HepG2 (cell line): ENCODE measurements around the gene RDM1. TPM values are rescaled to one million over a fixed set of nuclear protein-coding genes. Genes with fewer than 3 reads are reported as not detected.

Experiments
- ATAC-seq: fragments of 200-7000 bp; cut with Tn5 transposase; 3 replicates; pipeline ENCODE4 v1.9.1; 2020; ENCODE audit warnings: mild to moderate bottlenecking, moderate library complexity
- BruUV-seq: library from RNA; stranded (reverse); fragments of 400-500 nt; replicated peaks from 2 replicates; lab custom pipeline; 2021; lab: Mats Ljungman, UMichigan
- CTCF ChIA-PET: fragments of 300-600 bp; formaldehyde crosslinking; extraction: SDS; loops from one replicate; lab custom pipeline; 2021; ENCODE audit warnings: low total read pairs, inconsistent platforms, low intra/inter-chr PET ratio; lab: Yijun Ruan, JAX
- POLR2A ChIA-PET: fragments of 350-600 bp; sonication (Branson Sonifier 250); formaldehyde crosslinking; loops from one replicate; lab custom pipeline; 2020; ENCODE audit warnings: antibody characterized with exemption, inconsistent platforms; lab: Yijun Ruan, JAX
- DNase-seq: peaks from one replicate; pipeline ENCODE4 v3.0.0-alpha.2; 2015; ENCODE audit warnings: low spot score
- FAIRE-seq: peaks from 3 replicates; lab custom pipeline; 2011; peaks lifted over from hg19 to GRCh38; lab: Jason Lieb, UNC
- H2AFZ ChIP-seq: one replicate; pipeline ENCODE4 v1.6.1; 2011; ENCODE audit warnings: low read length, inconsistent platforms
- H3K27ac ChIP-seq: fragments of 300-600 bp; 3 replicates; pipeline ENCODE4 v1.8.0; 2011; ENCODE audit warnings: mixed run types, mild to moderate bottlenecking, mixed read lengths, low read length, inconsistent platforms; ENCODE audit not compliant: insufficient read depth; ENCODE audit errors: extremely low read length
- H3K27me3 ChIP-seq, 2 experiments: fragments of 200-600 bp in 1 of 2; 2 replicates in 1 of 2; 3 replicates in 1 of 2; pipeline versions ENCODE4 v1.6.0 to v1.8.0; 2011; ENCODE audit warnings: low read length in 2 of 2, mild to moderate bottlenecking in 2 of 2, moderate library complexity in 2 of 2, inconsistent platforms in 1 of 2; ENCODE audit not compliant: insufficient read depth in 2 of 2, control insufficient read depth in 1 of 2
- H3K36me3 ChIP-seq, 2 experiments: fragments of 200-600 bp in 1 of 2; replicated peaks in 1 of 2; 2 replicates in 1 of 2; 3 replicates in 1 of 2; pipeline versions ENCODE4 v1.5.1 to v1.8.0; 2011; ENCODE audit warnings: low read length in 2 of 2, inconsistent platforms in 1 of 2; ENCODE audit not compliant: insufficient read depth in 2 of 2, control insufficient read depth in 1 of 2
- H3K4me1 ChIP-seq: 2 replicates; pipeline ENCODE4 v1.5.1; 2012; ENCODE audit warnings: low read length, inconsistent platforms; ENCODE audit not compliant: insufficient read depth
- H3K4me2 ChIP-seq: 2 replicates; pipeline ENCODE4 v1.6.0; 2011; ENCODE audit warnings: low read depth, low read length, inconsistent platforms
- H3K4me3 ChIP-seq, 3 experiments: fragments of 200-600 bp in 1 of 3; sonication (generic), shearing (Covaris generic) in 1 of 3; replicated peaks in 1 of 3; 2 replicates each; pipeline ENCODE4 v1.5.1; 2011 to 2016; ENCODE audit warnings: low read length in 3 of 3, inconsistent platforms in 2 of 3, low read depth in 2 of 3, mild to moderate bottlenecking in 2 of 3, control low read depth in 1 of 3, mixed read lengths in 1 of 3; ENCODE audit not compliant: insufficient read depth in 1 of 3
- H3K79me2 ChIP-seq: one replicate; pipeline ENCODE4 v1.6.1; 2011; ENCODE audit warnings: low read length, inconsistent platforms; ENCODE audit not compliant: insufficient read depth
- H3K9ac ChIP-seq: 2 replicates; pipeline ENCODE4 v1.6.0; 2011; ENCODE audit warnings: mild to moderate bottlenecking, low read depth, low read length, inconsistent platforms; ENCODE audit not compliant: insufficient read depth
- H3K9me3 ChIP-seq: 2 replicates; pipeline ENCODE4 v1.5.1; 2012; ENCODE audit warnings: mild to moderate bottlenecking, low read length
- H4K20me1 ChIP-seq: 2 replicates; pipeline ENCODE4 v1.6.0; 2011; ENCODE audit warnings: inconsistent platforms, mild to moderate bottlenecking, low read length, moderate library complexity; ENCODE audit not compliant: insufficient read depth
- CCDC6 ChIP-seq: sonication (generic); formaldehyde crosslinking; IDR thresholded peaks from 2 replicates; pipeline ENCODE4 v1.8.1; 2022; ENCODE audit warnings: mild to moderate bottlenecking, missing genetic modification reagents, moderate library complexity
- ELF3 ChIP-seq: IDR thresholded peaks from 2 replicates; pipeline ENCODE4 v1.6.1; 2016; ENCODE audit warnings: missing genetic modification reagents, missing compliant biosample characterization
- FOXK1 ChIP-seq: sonication (generic); formaldehyde crosslinking; IDR thresholded peaks from 2 replicates; pipeline ENCODE4 v1.4.0; 2020; ENCODE audit warnings: low read depth, missing genetic modification reagents, borderline replicate concordance
- HOXA3 ChIP-seq: sonication (generic); formaldehyde crosslinking; IDR thresholded peaks from 2 replicates; pipeline ENCODE4 v1.5.0; 2020; ENCODE audit warnings: missing genetic modification reagents
- PHF8 ChIP-seq: sonication (generic); formaldehyde crosslinking; IDR thresholded peaks from 2 replicates; pipeline ENCODE4 v1.5.0; 2020; ENCODE audit warnings: missing genetic modification reagents
- PLRG1 ChIP-seq: fragments of 450-650 bp; conservative IDR thresholded peaks from 2 replicates; pipeline ENCODE4 v1.6.1; 2016
- RBFOX2 ChIP-seq: fragments of 200-400 bp; formaldehyde crosslinking; IDR thresholded peaks from 2 replicates; pipeline ENCODE4 v1.6.1; 2017; ENCODE audit warnings: low read depth, mild to moderate bottlenecking, low read length
- SNAPC2 ChIP-seq: sonication (generic); formaldehyde crosslinking; IDR thresholded peaks from 2 replicates; pipeline ENCODE4 v1.8.1; 2022; ENCODE audit warnings: mild to moderate bottlenecking, missing genetic modification reagents
- SSRP1 ChIP-seq: IDR thresholded peaks from 2 replicates; pipeline ENCODE4 v1.6.1; 2016; ENCODE audit warnings: control low read depth
- TCF7L2 ChIP-seq: IDR thresholded peaks from 2 replicates; pipeline ENCODE4 v1.6.1; 2011; ENCODE audit warnings: mild to moderate bottlenecking, low read depth, low read length, moderate library complexity
- XBP1 ChIP-seq: sonication (generic); formaldehyde crosslinking; IDR thresholded peaks from 2 replicates; pipeline ENCODE4 v1.5.0; 2020; ENCODE audit warnings: missing genetic modification reagents
- ZNF17 ChIP-seq: sonication (generic); formaldehyde crosslinking; IDR thresholded peaks from 2 replicates; pipeline ENCODE4 v1.5.0; 2020; ENCODE audit warnings: mild to moderate bottlenecking, missing genetic modification reagents
- ZNF720 ChIP-seq: sonication (generic); formaldehyde crosslinking; IDR thresholded peaks from 2 replicates; pipeline ENCODE4 v1.4.0; 2020; ENCODE audit warnings: missing genetic modification reagents
- WGBS: methylation state at CpG from one replicate; pipeline ENCODE4 v1.1.6; 2017; ENCODE audit warnings: low lambda C conversion rate; 5-methylcytosine and 5-hydroxymethylcytosine counted together
- in situ Hi-C: cut with HindIII; loops from 2 replicates; pipeline ENCODE4 v1.10.0; 2017; ENCODE audit warnings: low pct_unique_long_range_greater_than_20kb; ENCODE audit not compliant: extremely low pct_ligation_motif_present
- intact Hi-C: fragments of 100-400 bp; cut with micrococcal nuclease; formaldehyde crosslinking; loops from one replicate; pipeline ENCODE4 v1.10.0; 2022; ENCODE audit not compliant: unreplicated experiment
- polyA plus RNA-seq, 8 experiments: library from polyadenylated mRNA; depleted of rRNA in 3 of 8; stranded (reverse) in 7 of 8; unstranded in 1 of 8; fragments of >200 nt; fragmentation: Illumina TruSeq in 4 of 8; extraction: Trizol in 4 of 8; gene quantifications; 2 replicates each; pipeline versions ENCODE4 v1.2.1 to v1.2.3, GENCODE V29; 2011 to 2016; ENCODE audit warnings: low read depth in 4 of 8, missing spikeins in 1 of 8, mixed read lengths in 1 of 8; ENCODE audit not compliant: insufficient read depth in 1 of 8
- total RNA-seq, 5 experiments: library from RNA; depleted of rRNA; stranded (reverse); fragments of >200 nt; fragmentation: Illumina TruSeq; extraction: Trizol; gene quantifications; 2 replicates each; pipeline ENCODE4 v1.2.3, GENCODE V29; 2016; ENCODE audit warnings: low read depth in 1 of 5
- TF ChIP-seq, protein P1 (sequence below): sonication (generic); formaldehyde crosslinking; IDR thresholded peaks from 2 replicates; pipeline ENCODE4 v1.4.0; 2020; ENCODE audit warnings: missing genetic modification reagents, borderline replicate concordance
- TF ChIP-seq, protein P2 (sequence below): sonication (generic); formaldehyde crosslinking; conservative IDR thresholded peaks from 2 replicates; pipeline ENCODE4 v1.5.0; 2020; ENCODE audit warnings: missing genetic modification reagents
- TF ChIP-seq, protein P3 (sequence below): IDR thresholded peaks from 2 replicates; pipeline ENCODE4 v1.6.1; 2016
- TF ChIP-seq, protein P4 (sequence below): sonication (generic); formaldehyde crosslinking; IDR thresholded peaks from 2 replicates; pipeline ENCODE4 v1.4.0; 2020; ENCODE audit warnings: missing genetic modification reagents

The RDM1 gene
- total and polyA plus RNA-seq, 2 of the 13 experiments (the other 11 are each of a cell fraction or from before 2014, with no cell fraction given) = 0.28 to 0.40 TPM

DNA sequence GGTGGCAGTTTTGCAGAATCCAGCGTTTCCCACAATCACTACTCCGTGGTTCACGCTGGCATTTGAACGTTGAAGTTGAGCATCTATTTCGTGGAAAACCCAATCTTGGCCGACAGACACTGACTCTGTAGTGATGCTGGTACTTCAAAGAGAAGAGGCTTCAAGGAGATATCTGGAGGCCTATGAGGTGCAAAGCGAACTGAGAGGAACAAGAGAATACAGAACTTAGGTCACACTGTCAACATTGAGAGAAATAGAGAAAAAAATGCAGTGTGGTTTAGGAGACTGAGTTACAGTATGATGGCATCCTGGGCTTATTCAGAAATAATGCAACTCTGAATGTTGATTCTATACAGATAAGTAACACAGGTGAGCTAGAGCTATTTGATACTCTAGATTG lies 34.7 kb upstream of the RDM1 start:
- ATAC-seq = no peak
- ChIA-PET CTCF (no interaction called here), POLR2A (no interaction called here)
- Histone ChIP-seq H3K4me1 (peaks cover 24% of the 10 kb centered on the region), H3K9ac (no peak overlapping the region), H3K9me3 (no peaks in the 10 kb centered on the region), H2AFZ (peak overlapping the region; percentile 68), H3K36me3 (no peaks in the 10 kb centered on the region), H3K4me3 (no peak overlapping the region), H4K20me1 (no peaks in the 10 kb centered on the region), H3K27me3 (no peaks in the 10 kb centered on the region), H3K4me2 (no peak overlapping the region), H3K79me2 (no peaks in the 10 kb centered on the region), H3K27ac (no peak overlapping the region)
- TF ChIP-seq ELF3 (CRISPR knock-in tag) (no peak), CCDC6 (CRISPR knock-in tag) (no peak), ZNF720 (CRISPR knock-in tag) (no peak), HOXA3 (CRISPR knock-in tag) (no peak), FOXK1 (CRISPR knock-in tag) (no peak), SNAPC2 (no peak), SSRP1 (CRISPR knock-in tag) (no peak), RBFOX2 (no peak), PLRG1 (no peak), PHF8 (CRISPR knock-in tag) (no peak), TCF7L2 (no peak), XBP1 (CRISPR knock-in tag) (no peak), ZNF17 (CRISPR knock-in tag) (no peak)
- TF ChIP-seq, protein P1, sequence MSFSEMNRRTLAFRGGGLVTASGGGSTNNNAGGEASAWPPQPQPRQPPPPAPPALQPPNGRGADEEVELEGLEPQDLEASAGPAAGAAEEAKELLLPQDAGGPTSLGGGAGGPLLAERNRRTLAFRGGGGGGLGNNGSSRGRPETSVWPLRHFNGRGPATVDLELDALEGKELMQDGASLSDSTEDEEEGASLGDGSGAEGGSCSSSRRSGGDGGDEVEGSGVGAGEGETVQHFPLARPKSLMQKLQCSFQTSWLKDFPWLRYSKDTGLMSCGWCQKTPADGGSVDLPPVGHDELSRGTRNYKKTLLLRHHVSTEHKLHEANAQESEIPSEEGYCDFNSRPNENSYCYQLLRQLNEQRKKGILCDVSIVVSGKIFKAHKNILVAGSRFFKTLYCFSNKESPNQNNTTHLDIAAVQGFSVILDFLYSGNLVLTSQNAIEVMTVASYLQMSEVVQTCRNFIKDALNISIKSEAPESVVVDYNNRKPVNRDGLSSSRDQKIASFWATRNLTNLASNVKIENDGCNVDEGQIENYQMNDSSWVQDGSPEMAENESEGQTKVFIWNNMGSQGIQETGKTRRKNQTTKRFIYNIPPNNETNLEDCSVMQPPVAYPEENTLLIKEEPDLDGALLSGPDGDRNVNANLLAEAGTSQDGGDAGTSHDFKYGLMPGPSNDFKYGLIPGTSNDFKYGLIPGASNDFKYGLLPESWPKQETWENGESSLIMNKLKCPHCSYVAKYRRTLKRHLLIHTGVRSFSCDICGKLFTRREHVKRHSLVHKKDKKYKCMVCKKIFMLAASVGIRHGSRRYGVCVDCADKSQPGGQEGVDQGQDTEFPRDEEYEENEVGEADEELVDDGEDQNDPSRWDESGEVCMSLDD (CRISPR knock-in tag) = no peak
- TF ChIP-seq, protein P2, sequence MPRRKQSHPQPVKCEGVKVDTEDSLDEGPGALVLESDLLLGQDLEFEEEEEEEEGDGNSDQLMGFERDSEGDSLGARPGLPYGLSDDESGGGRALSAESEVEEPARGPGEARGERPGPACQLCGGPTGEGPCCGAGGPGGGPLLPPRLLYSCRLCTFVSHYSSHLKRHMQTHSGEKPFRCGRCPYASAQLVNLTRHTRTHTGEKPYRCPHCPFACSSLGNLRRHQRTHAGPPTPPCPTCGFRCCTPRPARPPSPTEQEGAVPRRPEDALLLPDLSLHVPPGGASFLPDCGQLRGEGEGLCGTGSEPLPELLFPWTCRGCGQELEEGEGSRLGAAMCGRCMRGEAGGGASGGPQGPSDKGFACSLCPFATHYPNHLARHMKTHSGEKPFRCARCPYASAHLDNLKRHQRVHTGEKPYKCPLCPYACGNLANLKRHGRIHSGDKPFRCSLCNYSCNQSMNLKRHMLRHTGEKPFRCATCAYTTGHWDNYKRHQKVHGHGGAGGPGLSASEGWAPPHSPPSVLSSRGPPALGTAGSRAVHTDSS (CRISPR knock-in tag) = no peak
- TF ChIP-seq, protein P3, sequence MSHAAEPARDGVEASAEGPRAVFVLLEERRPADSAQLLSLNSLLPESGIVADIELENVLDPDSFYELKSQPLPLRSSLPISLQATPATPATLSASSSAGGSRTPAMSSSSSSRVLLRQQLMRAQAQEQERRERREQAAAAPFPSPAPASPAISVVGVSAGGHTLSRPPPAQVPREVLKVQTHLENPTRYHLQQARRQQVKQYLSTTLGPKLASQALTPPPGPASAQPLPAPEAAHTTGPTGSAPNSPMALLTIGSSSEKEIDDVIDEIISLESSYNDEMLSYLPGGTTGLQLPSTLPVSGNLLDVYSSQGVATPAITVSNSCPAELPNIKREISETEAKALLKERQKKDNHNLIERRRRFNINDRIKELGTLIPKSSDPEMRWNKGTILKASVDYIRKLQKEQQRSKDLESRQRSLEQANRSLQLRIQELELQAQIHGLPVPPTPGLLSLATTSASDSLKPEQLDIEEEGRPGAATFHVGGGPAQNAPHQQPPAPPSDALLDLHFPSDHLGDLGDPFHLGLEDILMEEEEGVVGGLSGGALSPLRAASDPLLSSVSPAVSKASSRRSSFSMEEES (CRISPR knock-in tag) = no peak
- TF ChIP-seq, protein P4, sequence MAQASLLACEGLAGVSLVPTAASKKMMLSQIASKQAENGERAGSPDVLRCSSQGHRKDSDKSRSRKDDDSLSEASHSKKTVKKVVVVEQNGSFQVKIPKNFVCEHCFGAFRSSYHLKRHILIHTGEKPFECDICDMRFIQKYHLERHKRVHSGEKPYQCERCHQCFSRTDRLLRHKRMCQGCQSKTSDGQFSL (CRISPR knock-in tag) = no peak
- no TSS peak for BruUV-seq
- in situ Hi-C loops (loop anchor here (25.0 kb wide), 1 partner anchor 522 kb away; the partner anchor contains the start of gene ZNHIT3), intact Hi-C loops (no loop called here)
- 79% methylated on average over 7 of the region's 7 CpGs for WGBS
- DNase-seq = no peak
- FAIRE-seq = no peak
